H1 (cell line): ENCODE results near the gene MRPS14. TPM values are rescaled to one million over a fixed set of nuclear protein-coding genes. Genes with fewer than 3 reads are reported as not detected.

Source experiments
- CTCF ChIA-PET: fragments of 300-600 bp; sonication (Branson Sonifier 250); formaldehyde crosslinking; loops from one replicate; lab custom pipeline; 2021; ENCODE audit not compliant: partially characterized antibody; lab: Charles Lee
- POLR2A ChIA-PET: fragments of 300-600 bp; sonication (Branson Sonifier 250); formaldehyde crosslinking; loops from one replicate; lab custom pipeline; 2021; ENCODE audit warnings: inconsistent platforms; ENCODE audit not compliant: partially characterized antibody; lab: Charles Lee
- DNase-seq, 2 experiments: peaks; one replicate each; pipeline versions ENCODE4 v3.0.0 to v3.0.0-alpha.2; 2010 to 2022; ENCODE audit warnings: low spot score in 2 of 2, low read depth in 1 of 2, mixed read lengths in 1 of 2
- FAIRE-seq: peaks from 2 replicates; lab custom pipeline; 2011; peaks lifted over from hg19 to GRCh38; lab: Jason Lieb, UNC
- H2AFZ ChIP-seq: 2 replicates; pipeline ENCODE4 v1.8.1; 2012; ENCODE audit warnings: low read length, inconsistent platforms
- H2AK5ac ChIP-seq: 2 replicates; pipeline ENCODE4 v1.6.1; 2013; ENCODE audit warnings: low read depth, low read length
- H2BK120ac ChIP-seq: replicated peaks from 2 replicates; pipeline ENCODE3; 2013; ENCODE audit warnings: low read depth, low read length, inconsistent platforms
- H2BK12ac ChIP-seq: 2 replicates; pipeline ENCODE4 v1.6.1; 2013; ENCODE audit warnings: low read depth, low read length
- H2BK15ac ChIP-seq: 2 replicates; pipeline ENCODE4 v1.6.1; 2013; ENCODE audit warnings: low read length
- H2BK20ac ChIP-seq: 2 replicates; pipeline ENCODE4 v1.6.1; 2013; ENCODE audit warnings: low read length
- H2BK5ac ChIP-seq: 2 replicates; pipeline ENCODE4 v1.6.1; 2013; ENCODE audit warnings: low read depth, low read length
- H3K14ac ChIP-seq: 2 replicates; pipeline ENCODE4 v1.6.1; 2013; ENCODE audit warnings: inconsistent platforms; ENCODE audit not compliant: insufficient read length
- H3K18ac ChIP-seq: 2 replicates; pipeline ENCODE4 v1.6.1; 2013; ENCODE audit warnings: low read length; ENCODE audit errors: extremely low read depth
- H3K23ac ChIP-seq: 2 replicates; pipeline ENCODE4 v1.6.1; 2013; ENCODE audit warnings: inconsistent platforms; ENCODE audit not compliant: insufficient read length
- H3K23me2 ChIP-seq: 2 replicates; pipeline ENCODE4 v1.6.1; 2013; ENCODE audit warnings: low read depth, low read length
- H3K27ac ChIP-seq: 2 replicates; pipeline ENCODE4 v1.6.1; 2011; ENCODE audit warnings: low read depth, low read length, inconsistent platforms
- H3K27me3 ChIP-seq, 4 experiments: replicated peaks in 1 of 4; 1 replicate in 1 of 4; 2 replicates in 3 of 4; pipeline versions ENCODE4 v1.6.1 to v1.8.1; 2011 to 2013; ENCODE audit warnings: low read length in 3 of 4, mild to moderate bottlenecking in 3 of 4, inconsistent platforms in 2 of 4, mixed read lengths in 2 of 4, moderate library complexity in 1 of 4; ENCODE audit not compliant: control insufficient read depth in 3 of 4, insufficient read depth in 3 of 4; ENCODE audit errors: extremely low read depth in 1 of 4
- H3K36me3 ChIP-seq, 4 experiments: 2 replicates each; pipeline versions ENCODE4 v1.6.1 to v1.8.1; 2011 to 2013; ENCODE audit warnings: mild to moderate bottlenecking in 4 of 4, low read length in 3 of 4, moderate library complexity in 2 of 4, control low read depth in 1 of 4, inconsistent platforms in 1 of 4; ENCODE audit not compliant: insufficient read depth in 4 of 4, control insufficient read depth in 2 of 4
- H3K4ac ChIP-seq: replicated peaks from 2 replicates; pipeline ENCODE3; 2013; ENCODE audit warnings: low read length, low read depth, mixed read lengths, inconsistent platforms; ENCODE audit not compliant: insufficient read length
- H3K4me1 ChIP-seq, 4 experiments: replicated peaks in 1 of 4; 1 replicate in 1 of 4; 2 replicates in 3 of 4; pipeline versions ENCODE4 v1.6.1 to v1.8.1; 2011 to 2013; ENCODE audit warnings: low read length in 3 of 4, inconsistent platforms in 2 of 4, mixed read lengths in 1 of 4; ENCODE audit not compliant: insufficient read depth in 4 of 4, control insufficient read depth in 3 of 4
- H3K4me2 ChIP-seq, 2 experiments: 2 replicates each; pipeline versions ENCODE4 v1.6.1 to v1.8.1; 2011 to 2013; ENCODE audit warnings: low read depth in 2 of 2, low read length in 2 of 2, control low read depth in 1 of 2, inconsistent platforms in 1 of 2, mild to moderate bottlenecking in 1 of 2; ENCODE audit not compliant: insufficient read depth in 1 of 2
- H3K4me3 ChIP-seq, 4 experiments: fragments of 200-600, 300-600 bp in 1 of 4; sonication (generic), shearing (Covaris generic), sonication (Bioruptor Twin) in 1 of 4; 2 replicates each; pipeline versions ENCODE4 v1.5.1 to v1.8.1; 2011 to 2016; ENCODE audit warnings: low read length in 4 of 4, low read depth in 3 of 4, control low read depth in 2 of 4, inconsistent platforms in 2 of 4, mild to moderate bottlenecking in 2 of 4, mixed read lengths in 1 of 4, moderate library complexity in 1 of 4; ENCODE audit not compliant: insufficient read depth in 2 of 4; ENCODE audit errors: extremely low read depth in 1 of 4
- H3K56ac ChIP-seq: replicated peaks from 2 replicates; pipeline ENCODE3; 2013; ENCODE audit warnings: low read depth, mild to moderate bottlenecking, mixed read lengths, low read length, inconsistent platforms; ENCODE audit not compliant: insufficient read length
- H3K79me1 ChIP-seq: 2 replicates; pipeline ENCODE4 v1.6.1; 2013; ENCODE audit warnings: low read depth, low read length, control low read depth
- H3K79me2 ChIP-seq, 2 experiments: 2 replicates each; pipeline versions ENCODE4 v1.6.1 to v1.8.1; 2012 to 2013; ENCODE audit warnings: low read length in 2 of 2, mild to moderate bottlenecking in 2 of 2, inconsistent platforms in 1 of 2; ENCODE audit not compliant: insufficient read depth in 2 of 2, control insufficient read depth in 1 of 2
- H3K9ac ChIP-seq, 4 experiments: replicated peaks in 1 of 4; 1 replicate in 1 of 4; 2 replicates in 3 of 4; pipeline versions ENCODE4 v1.6.1 to v1.8.1; 2011 to 2013; ENCODE audit warnings: low read depth in 3 of 4, low read length in 3 of 4, control low read depth in 2 of 4, mild to moderate bottlenecking in 2 of 4, moderate library complexity in 2 of 4, inconsistent platforms in 1 of 4; ENCODE audit errors: extremely low read depth in 1 of 4
- H3K9me3 ChIP-seq, 2 experiments: 2 replicates each; pipeline versions ENCODE4 v1.6.1 to v1.8.1; 2012 to 2013; ENCODE audit warnings: mild to moderate bottlenecking in 2 of 2, moderate library complexity in 2 of 2, control low read depth in 1 of 2, inconsistent platforms in 1 of 2, low read depth in 1 of 2, low read length in 1 of 2, mixed read lengths in 1 of 2; ENCODE audit not compliant: insufficient read depth in 2 of 2
- H4K20me1 ChIP-seq, 2 experiments: replicated peaks in 1 of 2; 2 replicates each; pipeline versions ENCODE3 to v1.8.1; 2011 to 2013; ENCODE audit warnings: inconsistent platforms in 2 of 2, low read length in 2 of 2, mild to moderate bottlenecking in 1 of 2; ENCODE audit not compliant: insufficient read depth in 2 of 2, control insufficient read depth in 1 of 2
- H4K5ac ChIP-seq: 2 replicates; pipeline ENCODE4 v1.6.1; 2013; ENCODE audit warnings: low read length, low read depth, mixed read lengths, inconsistent platforms; ENCODE audit not compliant: insufficient read length
- H4K8ac ChIP-seq: 2 replicates; pipeline ENCODE4 v1.8.0; 2013; ENCODE audit warnings: mild to moderate bottlenecking, moderate library complexity, low read length, inconsistent platforms; ENCODE audit not compliant: insufficient read depth; ENCODE audit errors: extremely low read depth
- H4K91ac ChIP-seq: replicated peaks from 2 replicates; pipeline ENCODE3; 2013; ENCODE audit warnings: low read length, mixed read lengths, inconsistent platforms; ENCODE audit not compliant: insufficient read length
- MAFK ChIP-seq: IDR thresholded peaks from 2 replicates; pipeline ENCODE4 v1.6.1; 2012; ENCODE audit warnings: low read depth, mild to moderate bottlenecking, improper control_type of control experiment, low read length
- RXRA ChIP-seq: IDR thresholded peaks from 2 replicates; pipeline ENCODE4 v1.6.1; 2011; ENCODE audit warnings: low read depth, mild to moderate bottlenecking, low read length, moderate library complexity; ENCODE audit not compliant: insufficient read depth
- TAF7 ChIP-seq: optimal IDR thresholded peaks from 2 replicates; pipeline ENCODE3; 2011; ENCODE audit warnings: low read depth, mild to moderate bottlenecking, inconsistent platforms, low read length, moderate library complexity, borderline replicate concordance
- WGBS, 2 experiments: shearing (Covaris generic) in 1 of 2; methylation state at CpG; one replicate each; pipeline versions ENCODE4 v1.1.6 to v1.1.7; 2013 to 2015; ENCODE audit warnings: low lambda C conversion rate in 2 of 2, mixed read lengths in 2 of 2, inconsistent platforms in 1 of 2, low coverage in 1 of 2, missing lambda C conversion rate in 1 of 2; ENCODE audit not compliant: insufficient replicate concordance in 2 of 2, insufficient coverage in 1 of 2, insufficient read length in 1 of 2; ENCODE audit errors: extremely low coverage in 1 of 2, missing lambda C conversion rate in 1 of 2; 5-methylcytosine and 5-hydroxymethylcytosine counted together
- polyA plus RNA-seq, 7 experiments: library from polyadenylated mRNA; depleted of rRNA in 3 of 7; stranded (reverse) in 5 of 7; unstranded in 2 of 7; fragments of >200 nt in 5 of 7; fragments of 200-250 nt in 2 of 7; gene quantifications; 1 replicate in 5 of 7; 2 replicates in 1 of 7; 4 replicates in 1 of 7; pipeline versions ENCODE4 v1.2.1 to v1.2.3, GENCODE V29; 2011 to 2013; ENCODE audit warnings: missing spikeins in 2 of 7, mixed read lengths in 2 of 7
- total RNA-seq: library from RNA; stranded (reverse); fragmentation: NEBNext Ultra II Directional; extraction: Animal tissue kit (Norgen Biotek cat#: 25700); gene quantifications from 2 replicates; pipeline ENCODE4 v1.2.1, GENCODE V29; 2021

MRPS14 gene
- total and polyA plus RNA-seq, 2 of the 8 experiments (the other 6 are each of a cell fraction or from before 2014, with no cell fraction given), result 27.5 to 38.7 TPM

- no peaks in the 10 kb centered on the region for H3K9me3 ChIP-seq
- no peak overlapping the region for H3K27ac ChIP-seq
- no peak overlapping the region for H2BK15ac ChIP-seq
- H3K27me3 ChIP-seq, result no peaks in the 10 kb centered on the region
- H3K14ac ChIP-seq, result no peak overlapping the region
- no peak overlapping the region for H4K8ac ChIP-seq
- H3K18ac ChIP-seq, result no peak overlapping the region
- no peak overlapping the region for H2AK5ac ChIP-seq
- no peak overlapping the region for H3K4ac ChIP-seq
- FAIRE-seq (no peak), DNase-seq (no peak)
- no peak for TF ChIP-seq MAFK
- TF ChIP-seq RXRA, result no peak
- TF ChIP-seq TAF7, result no peak
- no peak overlapping the region for H2BK20ac ChIP-seq
- ChIA-PET CTCF (interaction anchor here (1.6 kb wide), 1 partner anchor 26 kb away, joined by 5 read pairs; no protein-coding TSS in a partner anchor), POLR2A (interaction anchor here (1.2 to 1.8 kb wide), 2 partner anchors 11 to 19 kb away, joined by 4 read pairs; partner anchors contain the start of gene MRPS14)
- H3K79me1 ChIP-seq, result 0 out of 2 replicates have a peak, but pooled peaks cover 2% of the 10 kb centered on the region
- no peak overlapping the region for H4K91ac ChIP-seq
- H2BK5ac ChIP-seq, result no peak overlapping the region
- H3K23me2 ChIP-seq, result peaks cover 5% of the 10 kb centered on the region
- H2BK12ac ChIP-seq, result no peak overlapping the region
- peaks cover 5 to 12% of the 10 kb centered on the region in 2 experiments for H4K20me1 ChIP-seq
- H2BK120ac ChIP-seq, result no peak overlapping the region
- peaks cover 39 to 82% of the 10 kb centered on the region in 2 experiments for H3K79me2 ChIP-seq
- H3K23ac ChIP-seq, result no peak overlapping the region
- no peak overlapping the region for H3K56ac ChIP-seq
- H3K4me2 ChIP-seq, result no peak overlapping the region
- H3K4me1 ChIP-seq, result peaks cover 0 to 4% (median 0%) of the 10 kb centered on the region in 4 experiments; a peak in 1 of 7 replicates
- H4K5ac ChIP-seq, result no peak overlapping the region
- no peak overlapping the region for H3K4me3 ChIP-seq
- H2AFZ ChIP-seq, result no peak overlapping the region
- 85% methylated on average over 2 of the region's 2 CpGs; no CpG with 5 or more reads in 1 of the 2 experiments for WGBS, 2 experiments
- H3K9ac ChIP-seq, result no peak overlapping the region
- H3K36me3 ChIP-seq, result peaks cover 20 to 40% (median 36%) of the 10 kb centered on the region in 4 experiments
Measured at GRCh38 chr1:175003521-175003920, 19.7 kb downstream of the MRPS14 start.
